ENCODE results near the gene HECTD4.

The HECTD4 gene

GRCh38 chr12:112333019-112333418 is 49.2 kb downstream of the HECTD4 start:
- no peak for DNase-seq
- intact Hi-C loops (cut with DNase I): no loop called here

DNA sequence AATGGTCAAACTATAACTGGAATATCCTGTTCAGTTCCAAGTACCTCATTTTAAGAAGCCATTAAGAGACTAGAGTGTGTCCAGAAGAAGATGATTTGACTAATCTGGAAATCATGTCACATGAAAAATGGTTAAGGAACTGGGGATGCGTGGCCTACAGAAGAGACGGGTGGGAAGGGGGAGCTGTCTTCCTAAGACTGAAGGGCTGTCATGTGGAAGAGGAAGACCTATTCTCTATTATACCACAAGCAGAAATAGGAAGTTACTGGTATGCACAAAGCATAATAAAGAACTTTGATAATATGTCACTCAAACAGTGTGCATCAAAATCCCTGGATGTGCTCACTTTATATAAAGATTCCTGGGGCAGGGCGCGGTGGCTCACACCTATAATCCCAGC is 50.3 kb downstream of the HECTD4 start:
- intact Hi-C loops (cut with DNase I): no loop called here
- DNase-seq: no peak

DNA sequence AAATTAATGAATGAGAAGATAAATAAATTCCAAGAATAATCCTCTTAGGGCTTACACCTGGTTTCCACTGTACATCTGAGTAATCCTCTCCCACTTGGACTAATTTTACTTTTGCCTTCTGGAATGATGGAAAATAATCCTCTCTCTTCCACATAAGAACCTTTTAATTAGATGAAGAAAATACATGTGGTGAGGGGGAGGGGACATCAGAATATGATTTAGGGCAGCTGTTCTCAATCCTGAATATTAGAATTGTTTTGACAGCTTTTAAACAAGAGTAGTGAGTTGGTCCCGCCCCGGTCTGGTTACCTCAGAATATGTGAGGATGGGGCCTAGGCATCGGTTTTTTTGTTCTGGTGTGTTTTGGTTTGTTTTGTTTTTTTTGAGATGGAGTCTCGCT is 51.5 kb downstream of the HECTD4 start:
- no peak for DNase-seq
- intact Hi-C loops (cut with DNase I): no loop called here

DNA sequence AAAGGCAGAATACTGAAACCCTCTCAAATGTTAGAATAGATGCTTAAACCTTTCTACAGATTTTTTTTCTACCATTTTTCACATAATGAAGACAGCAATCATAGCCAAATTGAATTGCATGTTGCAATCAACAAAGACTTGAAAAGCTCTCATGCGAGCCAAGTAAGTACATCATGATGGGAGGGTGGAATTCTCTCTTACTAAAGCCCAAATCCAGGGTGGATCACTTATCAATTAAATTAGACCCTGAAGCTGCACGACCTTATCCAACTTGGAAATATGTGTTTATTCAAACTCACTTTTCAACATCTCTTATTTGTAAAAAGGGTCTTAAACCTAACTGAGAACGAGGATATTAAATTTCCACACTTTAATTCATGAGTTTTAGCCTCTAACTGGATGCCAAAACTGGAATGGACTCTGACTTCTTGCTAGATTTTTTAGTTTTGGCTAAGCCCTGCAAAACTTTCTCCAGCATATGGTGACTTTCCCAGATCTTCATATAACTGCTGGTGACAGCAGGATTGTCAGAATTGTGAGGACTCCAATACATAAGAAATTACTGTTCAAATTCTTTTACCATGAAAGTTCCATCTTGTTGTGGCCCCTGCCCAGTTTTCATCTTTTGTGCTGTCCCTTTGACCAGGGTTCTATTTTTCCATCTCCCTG is 53.6 kb downstream of the HECTD4 start:
- intact Hi-C loops (cut with DNase I): no loop called here
- DNase-seq: no peak

DNA sequence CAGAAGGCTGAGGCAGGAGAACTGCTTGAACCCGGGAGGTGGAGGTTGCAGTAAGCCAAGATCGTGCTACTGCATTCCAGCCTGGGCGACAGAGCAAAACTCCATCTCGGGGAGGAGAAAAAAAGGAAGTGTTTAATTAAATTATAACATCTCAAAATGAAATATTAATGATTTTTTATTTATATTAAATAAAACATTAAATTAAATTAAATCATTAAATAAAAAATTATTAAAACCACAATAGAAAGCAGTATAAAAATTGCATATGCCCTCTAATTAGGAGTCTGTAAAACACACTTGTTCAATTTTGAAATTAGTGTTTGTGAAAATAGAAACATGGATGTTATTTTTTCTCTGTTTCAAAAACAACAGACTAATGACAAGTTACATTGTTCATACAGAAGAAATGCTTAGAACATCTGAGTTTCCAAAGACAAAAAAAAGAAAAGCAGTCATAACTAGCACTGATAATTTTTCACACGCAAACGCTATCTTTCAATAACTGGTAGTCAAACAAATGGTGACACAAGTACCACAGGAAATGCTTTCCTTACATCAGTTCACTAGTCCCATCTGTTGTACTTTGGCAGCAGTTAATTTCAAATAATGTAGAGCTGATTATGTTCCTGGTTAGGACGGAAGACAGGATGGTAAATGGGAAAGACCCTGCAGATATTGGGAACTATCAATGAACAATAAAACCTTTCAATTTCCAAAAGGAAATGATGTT is 54.9 kb downstream of the HECTD4 start:
- intact Hi-C loops (cut with DNase I): no loop called here
- no peak for DNase-seq

DNA sequence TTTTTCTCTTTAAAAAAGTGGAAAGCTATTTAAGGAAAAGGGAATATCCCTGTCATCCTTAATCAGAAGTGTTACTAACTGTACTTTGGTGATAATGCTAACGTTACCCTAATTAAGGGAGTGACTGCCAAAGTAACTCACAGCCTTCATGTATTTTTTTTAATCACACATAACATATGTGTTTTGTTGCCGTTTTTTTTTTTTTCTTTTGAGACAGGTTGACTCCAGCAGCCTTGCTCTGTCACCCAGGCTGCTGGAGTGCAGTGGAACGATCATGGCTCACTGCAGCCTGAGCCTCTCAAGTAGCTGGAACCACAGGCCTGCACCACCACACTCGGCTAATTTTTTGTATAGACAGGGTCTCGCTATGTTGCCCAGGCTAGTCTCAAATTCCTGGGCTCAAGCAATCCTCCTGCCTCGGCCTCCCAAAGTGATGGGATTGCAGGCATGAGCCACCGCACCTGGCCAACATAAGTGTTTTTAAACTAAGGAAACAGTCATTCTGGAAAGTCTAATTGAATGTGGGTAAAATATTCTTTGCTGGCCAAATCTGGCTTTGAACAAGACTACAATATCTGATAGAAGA is 56.5 kb downstream of the HECTD4 start:
- no peak for DNase-seq
- intact Hi-C loops (cut with DNase I): no loop called here

GRCh38 chr12:112325157-112325556 is 57.1 kb downstream of the HECTD4 start:
- intact Hi-C loops (cut with DNase I): no loop called here
- no peak for DNase-seq

DNA sequence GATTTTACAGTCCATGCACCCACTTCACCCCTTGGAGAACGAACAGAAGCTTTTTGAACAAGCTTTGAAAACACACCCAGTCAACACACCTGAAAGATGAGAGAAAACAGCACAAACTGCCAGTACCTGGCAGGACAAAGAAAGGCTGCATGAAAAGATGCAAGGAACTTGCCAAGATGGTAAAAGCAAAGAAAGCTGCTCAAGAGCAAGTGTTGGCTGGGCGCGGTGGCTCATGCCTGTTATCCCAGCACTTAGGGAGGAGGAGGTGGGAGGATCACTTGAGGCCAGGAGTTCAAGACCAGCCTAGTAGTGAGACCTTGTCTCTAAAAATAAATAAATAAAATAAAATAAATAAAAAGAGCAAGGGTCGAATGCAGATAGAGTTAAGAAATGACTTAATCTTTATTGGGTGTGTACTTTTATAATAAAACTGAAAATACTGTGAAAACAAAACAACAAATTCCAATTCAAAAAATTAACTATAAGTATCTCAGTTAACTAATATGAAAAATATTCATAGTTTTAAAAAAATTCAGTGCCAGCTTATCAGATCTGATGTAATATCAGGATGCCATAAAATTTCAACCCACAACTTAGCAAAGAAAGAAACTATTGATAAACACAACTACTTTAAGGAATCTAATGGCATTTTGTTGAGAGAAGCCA is 59.2 kb downstream of the HECTD4 start:
- intact Hi-C loops (cut with DNase I): no loop called here
- no peak for DNase-seq

- intact Hi-C loops (cut with DNase I): no loop called here
- DNase-seq: no peak
These were observed 59.8 kb downstream of the HECTD4 start for GRCh38 chr12:112322441-112322840.

DNA sequence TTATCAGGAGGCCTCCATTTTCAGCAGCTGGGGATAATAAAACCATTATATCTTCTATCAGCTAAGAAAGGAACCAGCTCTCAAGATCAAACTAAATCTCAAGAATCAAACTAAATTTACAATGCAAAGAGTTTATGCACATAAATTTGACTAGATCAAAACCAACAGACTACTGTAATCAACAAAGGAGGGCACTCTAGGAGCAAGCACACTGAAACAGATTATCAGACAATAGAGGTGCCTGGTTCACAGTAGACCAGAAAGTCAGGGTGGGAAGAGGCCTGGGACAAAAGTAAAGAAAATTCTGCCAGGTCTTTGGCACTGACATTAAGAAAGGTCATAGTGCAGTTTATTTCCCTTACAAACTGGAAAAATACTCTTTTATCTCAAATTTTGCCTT is 61.0 kb downstream of the HECTD4 start:
- DNase-seq: no peak
- intact Hi-C loops (cut with DNase I): no loop called here

DNA sequence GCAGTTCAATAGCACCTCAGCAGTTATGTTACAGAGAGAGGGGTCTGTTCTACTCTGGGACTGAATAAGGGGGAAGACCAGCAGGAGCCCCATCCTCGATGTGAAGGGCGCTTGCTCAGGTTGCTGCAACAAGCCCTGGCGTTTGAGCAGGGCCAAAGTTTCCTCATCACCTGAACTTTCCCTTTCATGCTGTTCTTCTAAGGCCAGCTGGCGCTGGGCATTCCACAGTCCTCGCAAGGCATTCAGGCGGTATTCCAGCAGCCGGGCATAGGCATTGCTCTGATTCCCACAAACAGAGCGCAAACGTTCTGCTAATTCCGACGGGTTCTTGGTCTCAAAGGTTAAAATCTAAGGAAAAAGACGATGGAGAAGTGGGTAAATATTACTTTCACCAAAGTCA is 62.8 kb downstream of the HECTD4 start:
- no peak for DNase-seq

DNA sequence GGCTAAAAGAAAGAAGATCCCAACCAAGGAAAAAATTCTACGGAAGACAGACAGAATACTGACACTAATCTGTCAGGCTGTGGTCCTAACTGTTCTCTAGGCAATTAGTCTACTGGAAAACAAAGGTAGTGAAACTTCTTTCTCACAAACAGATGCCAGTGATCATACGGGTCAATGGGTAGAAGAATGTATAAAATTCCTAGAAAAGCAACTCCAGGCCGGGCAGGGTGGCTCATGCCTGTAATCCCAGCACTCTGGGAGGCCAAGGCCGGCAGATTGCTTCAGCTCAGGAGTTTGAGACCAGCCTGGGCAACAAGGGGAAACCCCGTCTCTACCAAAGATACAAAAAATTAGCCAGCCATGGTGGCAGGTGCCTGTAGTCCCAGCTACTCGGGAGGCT is 64.8 kb downstream of the HECTD4 start:
- no peak for DNase-seq
- intact Hi-C loops (cut with DNase I): no loop called here

More for the DNA sequence above, 62.8 kb downstream of the HECTD4 start:
- intact Hi-C loops (cut with DNase I): no loop called here

DNA sequence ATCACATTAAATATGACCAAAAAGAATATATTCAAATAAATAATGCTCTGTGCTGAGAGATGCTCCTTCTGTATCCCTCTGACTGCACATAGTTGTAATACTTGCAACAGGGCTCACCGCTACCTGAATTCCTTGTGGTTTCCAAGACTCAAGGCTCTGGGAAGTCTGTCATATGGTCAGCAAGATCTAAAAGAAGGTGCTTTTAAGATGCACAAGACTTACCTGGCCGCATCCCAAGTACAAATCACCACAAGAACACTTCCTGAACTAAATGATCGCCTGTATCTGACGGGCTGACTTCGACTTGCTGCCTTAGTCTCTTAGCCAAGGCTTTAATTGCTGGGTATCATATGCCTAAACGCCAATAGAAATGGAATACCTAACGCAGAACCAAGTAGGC is 67.2 kb downstream of the HECTD4 start:
- intact Hi-C loops (cut with DNase I): no loop called here
- no peak for DNase-seq

DNA sequence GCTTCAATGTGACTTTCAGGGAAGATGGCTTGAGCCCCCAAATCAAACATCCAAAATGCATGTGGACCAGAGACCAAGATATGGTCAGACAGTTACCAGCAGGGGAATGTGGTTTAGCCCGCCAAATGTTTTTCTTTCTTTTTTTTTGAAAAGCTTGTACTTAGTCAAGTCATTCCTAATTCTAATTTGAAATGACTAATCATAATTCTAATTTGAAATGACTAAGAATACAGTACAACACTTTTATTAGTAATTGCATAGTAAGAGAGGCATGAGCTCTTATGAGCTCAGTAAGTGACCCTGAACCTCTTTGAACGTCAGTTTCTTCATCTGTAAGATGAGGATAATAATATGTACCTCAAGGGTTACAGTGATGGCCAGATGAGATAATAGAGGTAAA is 72.4 kb downstream of the HECTD4 start:
- DNase-seq: no peak
- intact Hi-C loops (cut with DNase I): no loop called here

- intact Hi-C loops (cut with DNase I): no loop called here
- no peak for DNase-seq
These were observed 73.6 kb downstream of the HECTD4 start for GRCh38 chr12:112308652-112309051.

DNA sequence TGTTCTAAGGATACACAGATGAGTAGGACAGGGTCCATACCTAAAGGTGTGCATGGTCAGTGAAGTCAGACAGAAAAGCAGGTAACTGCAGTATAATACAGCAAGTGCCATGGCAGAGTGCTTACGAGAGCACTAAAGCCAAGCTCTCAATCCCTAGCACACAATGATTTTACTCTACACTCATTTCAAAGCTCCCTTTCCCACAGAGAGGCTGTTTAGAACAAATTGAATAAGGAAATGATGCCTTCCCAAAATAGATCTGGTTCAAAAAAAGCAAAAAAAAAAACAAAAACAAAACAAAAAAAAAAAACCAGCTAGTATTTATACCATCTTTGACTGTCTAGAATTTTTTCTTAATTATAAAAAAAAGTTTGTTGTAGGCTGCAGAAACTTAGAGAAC is 74.1 kb downstream of the HECTD4 start:
- DNase-seq: no peak
- intact Hi-C loops (cut with DNase I): no loop called here

GRCh38 chr12:112307317-112308011 is 74.8 kb downstream of the HECTD4 start:
- intact Hi-C loops (cut with DNase I): no loop called here
- no peak for DNase-seq

- intact Hi-C loops (cut with DNase I): no loop called here
- DNase-seq: no peak
These were observed 76.3 kb downstream of the HECTD4 start for GRCh38 chr12:112305951-112306350.

GRCh38 chr12:112304436-112304835 is 77.8 kb downstream of the HECTD4 start:
- intact Hi-C loops (cut with DNase I): no loop called here
- no peak for DNase-seq

DNA sequence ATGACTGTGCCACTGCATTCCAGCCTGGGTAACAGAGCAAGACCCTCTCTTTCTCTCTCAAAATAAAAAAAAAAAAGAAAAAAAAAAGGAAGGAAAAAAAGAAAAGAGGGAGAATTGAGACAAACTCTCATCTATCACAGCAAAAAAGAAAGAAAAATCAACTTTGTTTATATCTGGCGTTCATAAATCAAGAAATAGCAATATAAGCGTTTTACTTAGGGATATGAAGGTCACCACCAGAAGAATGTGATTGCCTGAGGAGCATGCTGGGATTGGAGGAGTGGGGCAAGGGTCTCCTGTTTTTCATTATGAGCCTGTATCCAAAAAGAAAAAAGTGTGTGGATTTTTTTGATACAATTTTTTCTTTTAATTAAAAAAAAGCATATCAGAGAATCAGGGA is 78.4 kb downstream of the HECTD4 start:
- intact Hi-C loops (cut with DNase I): no loop called here
- DNase-seq: no peak

Data from head of caudate nucleus (tissue), 42 donors.